Neural crest cell (in vitro differentiated cells): ENCODE measurements around the gene ZNF556. TPM values are rescaled to one million over a fixed set of nuclear protein-coding genes. Genes with fewer than 3 reads are reported as not detected.
A peak's percentile ranks its signal among the peaks of the same experiment; 100 is the strongest.
"Not testable (repeated sequence)": the region's sequence is repeated elsewhere in the genome, so short reads cannot be mapped to it uniquely, and the experiment has no call there.

ENCODE experiments used
- DNase-seq: peaks from one replicate; pipeline ENCODE4 v3.0.0; 2021; ENCODE audit warnings: low read depth, mixed read lengths, low spot score
- H3K27ac Mint-ChIP-seq: one replicate; pipeline ENCODE4 v1.8.0; 2021; ENCODE audit warnings: mild to moderate bottlenecking, mixed read lengths; ENCODE audit not compliant: unreplicated experiment
- H3K27me3 Mint-ChIP-seq: 2 replicates; pipeline ENCODE4 v1.8.0; 2021; ENCODE audit warnings: low read depth, mild to moderate bottlenecking, mixed read lengths
- H3K36me3 Mint-ChIP-seq: 2 replicates; pipeline ENCODE4 v1.8.0; 2021; ENCODE audit warnings: low read depth, mild to moderate bottlenecking, mixed read lengths
- H3K4me1 Mint-ChIP-seq: 2 replicates; pipeline ENCODE4 v1.8.0; 2021; ENCODE audit warnings: mixed read lengths
- H3K4me3 Mint-ChIP-seq: one replicate; pipeline ENCODE4 v1.8.0; 2021; ENCODE audit warnings: mild to moderate bottlenecking, mixed read lengths
- H3K9me3 Mint-ChIP-seq: 2 replicates; pipeline ENCODE4 v1.8.0; 2021; ENCODE audit warnings: mixed read lengths
- total RNA-seq: library from RNA; stranded (reverse); gene quantifications from 2 replicates; pipeline ENCODE4 v1.2.1, GENCODE V29; 2021
- TF ChIP-seq, protein P1 (sequence below): fragments of 200-600 bp; sonication (generic); conservative IDR thresholded peaks from 2 replicates; pipeline ENCODE4 v1.5.0; 2021; ENCODE audit warnings: antibody characterized with exemption, mild to moderate bottlenecking

Gene ZNF556
- total RNA-seq, 1 donor from 2014 or later: 0.05 TPM

DNA sequence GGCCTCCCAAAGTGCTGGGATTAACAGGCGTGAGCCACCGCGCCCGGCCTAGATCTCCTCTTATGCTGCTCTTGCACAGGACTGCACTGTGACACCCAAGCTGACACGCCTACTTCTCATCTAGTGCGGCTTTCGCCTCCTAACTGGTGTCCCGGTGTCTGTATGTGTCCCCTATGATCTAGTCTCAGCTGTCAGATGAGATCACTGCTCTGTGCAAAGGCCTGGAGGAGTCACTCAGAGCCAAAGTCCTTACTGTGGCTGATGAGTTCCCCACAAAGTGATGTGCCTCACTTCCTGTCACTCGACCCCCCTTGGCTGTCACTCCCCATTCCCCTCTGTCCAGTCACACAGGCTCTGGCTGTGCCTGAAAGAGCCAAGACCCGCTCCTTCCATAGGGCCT is 2.5 kb downstream of the ZNF556 start:
- no peak for DNase-seq
- H3K9me3 Mint-ChIP-seq: peaks cover 24% of the 10 kb centered on the region
- TF ChIP-seq, protein P1, sequence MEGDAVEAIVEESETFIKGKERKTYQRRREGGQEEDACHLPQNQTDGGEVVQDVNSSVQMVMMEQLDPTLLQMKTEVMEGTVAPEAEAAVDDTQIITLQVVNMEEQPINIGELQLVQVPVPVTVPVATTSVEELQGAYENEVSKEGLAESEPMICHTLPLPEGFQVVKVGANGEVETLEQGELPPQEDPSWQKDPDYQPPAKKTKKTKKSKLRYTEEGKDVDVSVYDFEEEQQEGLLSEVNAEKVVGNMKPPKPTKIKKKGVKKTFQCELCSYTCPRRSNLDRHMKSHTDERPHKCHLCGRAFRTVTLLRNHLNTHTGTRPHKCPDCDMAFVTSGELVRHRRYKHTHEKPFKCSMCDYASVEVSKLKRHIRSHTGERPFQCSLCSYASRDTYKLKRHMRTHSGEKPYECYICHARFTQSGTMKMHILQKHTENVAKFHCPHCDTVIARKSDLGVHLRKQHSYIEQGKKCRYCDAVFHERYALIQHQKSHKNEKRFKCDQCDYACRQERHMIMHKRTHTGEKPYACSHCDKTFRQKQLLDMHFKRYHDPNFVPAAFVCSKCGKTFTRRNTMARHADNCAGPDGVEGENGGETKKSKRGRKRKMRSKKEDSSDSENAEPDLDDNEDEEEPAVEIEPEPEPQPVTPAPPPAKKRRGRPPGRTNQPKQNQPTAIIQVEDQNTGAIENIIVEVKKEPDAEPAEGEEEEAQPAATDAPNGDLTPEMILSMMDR: no peak
- peaks cover 9% of the 10 kb centered on the region for H3K36me3 Mint-ChIP-seq
- H3K4me1 Mint-ChIP-seq: peaks cover 4% of the 10 kb centered on the region
- H3K4me3 Mint-ChIP-seq: no peak overlapping the region
- peaks cover 4% of the 10 kb centered on the region for H3K27me3 Mint-ChIP-seq
- no peak overlapping the region for H3K27ac Mint-ChIP-seq

DNA sequence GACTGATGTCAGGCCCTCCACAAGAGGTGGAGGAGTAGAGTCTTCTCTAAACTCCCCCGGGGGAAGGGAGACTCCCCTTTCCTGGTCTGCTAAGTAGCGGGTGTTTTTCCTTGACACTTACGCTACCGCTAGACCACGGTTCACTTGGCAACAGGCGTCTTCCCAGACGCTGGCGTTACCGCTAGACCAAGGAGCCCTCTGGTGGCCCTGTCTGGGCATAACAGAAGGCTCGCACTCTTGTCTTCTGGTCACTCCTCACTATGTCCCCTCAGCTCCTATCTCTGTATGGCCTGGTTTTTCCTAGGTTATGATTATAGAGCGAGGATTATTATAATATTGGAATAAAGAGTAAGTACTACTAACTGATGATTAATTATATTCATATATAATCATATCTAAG is 5.0 kb downstream of the ZNF556 start:
- DNase-seq, H3K4me3 Mint-ChIP-seq, H3K27me3 Mint-ChIP-seq, H3K27ac Mint-ChIP-seq, H3K36me3 Mint-ChIP-seq, H3K4me1 Mint-ChIP-seq: not testable (repeated sequence)
- H3K9me3 Mint-ChIP-seq: peaks cover 17% of the 10 kb centered on the region
- TF ChIP-seq, protein P1: peak; percentile 34

DNA sequence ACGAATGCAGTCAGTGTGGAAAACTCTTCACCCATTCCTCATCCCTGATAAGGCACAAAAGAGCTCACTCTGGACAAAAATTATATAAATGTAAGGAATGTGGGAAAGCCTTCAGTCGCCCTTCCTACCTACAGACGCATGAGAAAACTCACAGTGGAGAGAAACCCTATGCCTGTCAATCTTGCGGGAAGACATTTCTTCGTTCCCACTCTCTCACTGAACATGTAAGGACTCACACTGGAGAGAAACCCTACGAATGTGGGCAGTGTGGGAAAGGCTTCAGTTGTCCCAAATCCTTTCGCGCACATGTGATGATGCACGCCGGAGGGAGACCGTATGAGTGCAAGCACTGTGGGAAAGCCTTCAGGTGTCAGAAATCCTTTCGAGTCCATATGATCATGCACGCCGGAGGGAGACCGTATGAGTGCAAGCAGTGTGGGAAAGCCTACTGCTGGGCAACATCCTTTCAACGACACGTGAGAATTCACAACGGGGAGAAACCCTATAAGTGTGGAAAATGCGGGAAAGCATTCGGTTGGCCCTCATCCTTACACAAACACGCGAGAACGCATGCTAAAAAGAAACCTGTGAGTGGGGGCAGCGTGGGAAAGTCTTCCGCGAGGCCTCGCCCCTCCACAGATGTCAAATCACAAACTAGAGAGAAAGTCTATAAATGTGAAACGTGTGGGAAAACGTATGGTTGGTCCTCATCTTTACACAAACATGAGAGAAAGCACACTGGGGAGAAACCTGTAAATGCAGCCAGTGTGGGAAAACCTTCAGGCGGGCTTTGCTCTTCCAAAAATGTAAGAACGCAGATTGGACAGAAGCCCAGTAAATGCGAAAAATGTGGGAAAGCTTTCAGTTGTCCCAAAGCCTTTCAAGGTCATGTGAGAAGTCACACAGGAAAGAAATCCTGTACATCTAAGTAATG is 10.5 kb downstream of the ZNF556 start:
- Mint-ChIP-seq H3K27me3 (no peaks in the 10 kb centered on the region), H3K27ac (no peak overlapping the region), H3K4me3 (no peak overlapping the region), H3K36me3 (peaks cover 2% of the 10 kb centered on the region), H3K4me1 (no peaks in the 10 kb centered on the region), H3K9me3 (peaks cover 6% of the 10 kb centered on the region)
- DNase-seq: no peak
- TF ChIP-seq, protein P1: no peak

DNA sequence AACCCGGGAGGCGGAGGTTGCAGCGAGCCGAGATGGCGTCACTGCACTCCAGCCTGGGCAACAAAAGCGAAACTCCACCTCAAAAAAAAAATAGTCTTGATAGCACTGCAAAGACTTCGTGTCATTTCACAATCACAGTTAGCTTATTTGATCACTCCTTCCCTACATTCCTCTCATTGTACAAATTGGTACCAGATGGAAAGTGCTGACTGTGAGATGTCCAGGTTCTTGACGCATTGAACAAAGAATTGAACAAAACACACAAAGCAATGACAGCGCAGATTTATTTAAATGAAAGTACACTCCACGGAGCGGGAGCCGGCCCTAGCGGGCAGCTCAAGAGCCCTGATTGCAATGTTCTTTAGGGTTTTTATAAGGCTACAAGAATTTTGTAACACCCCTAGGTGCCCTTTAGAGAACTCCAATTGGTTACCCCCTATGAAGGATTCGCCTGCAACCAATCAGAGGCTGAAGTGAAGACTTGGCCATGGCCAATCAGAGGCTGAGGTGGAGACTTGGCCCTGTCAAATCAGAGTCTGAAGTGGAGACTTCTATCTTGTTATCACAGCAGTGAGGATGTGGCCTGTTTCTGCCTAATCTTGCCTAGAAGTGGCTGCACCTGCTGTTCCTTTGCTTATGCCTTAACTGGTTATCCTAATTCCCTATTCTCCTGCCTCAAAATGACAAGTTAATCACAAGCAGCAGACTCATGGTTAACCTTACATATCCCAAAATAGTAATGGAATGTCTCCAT is 16.7 kb downstream of the ZNF556 start:
- Mint-ChIP-seq H3K4me3 (no peak overlapping the region), H3K27ac (no peak overlapping the region), H3K4me1 (peaks cover 8% of the 10 kb centered on the region), H3K9me3 (no peaks in the 10 kb centered on the region), H3K36me3 (peaks cover 1% of the 10 kb centered on the region), H3K27me3 (peaks cover 4% of the 10 kb centered on the region)
- DNase-seq: no peak
- TF ChIP-seq, protein P1: no peak

DNA sequence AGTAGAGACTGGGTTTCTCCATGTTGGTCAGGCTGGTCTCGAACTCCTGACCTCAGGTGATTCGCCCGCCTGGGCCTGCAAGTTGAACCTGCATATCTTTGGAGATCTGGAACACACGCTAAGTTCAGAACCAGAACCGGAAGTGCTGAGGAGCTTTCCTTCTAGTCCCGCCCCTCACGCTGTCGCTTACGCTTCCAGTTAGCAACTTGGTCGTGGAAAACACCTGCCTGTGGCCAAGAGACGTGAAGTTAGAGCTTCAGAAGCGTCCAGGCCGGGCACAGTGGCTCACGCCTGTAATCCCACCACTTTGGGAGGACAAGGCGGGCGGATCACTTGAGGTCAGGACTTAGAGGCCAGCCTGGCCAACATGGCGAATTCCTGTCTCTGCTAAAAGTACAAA is 18.6 kb downstream of the ZNF556 start:
- Mint-ChIP-seq H3K4me3 (no peak overlapping the region), H3K4me1 (peaks cover 8% of the 10 kb centered on the region), H3K9me3 (no peaks in the 10 kb centered on the region), H3K27me3 (peaks cover 6% of the 10 kb centered on the region), H3K36me3 (no peaks in the 10 kb centered on the region), H3K27ac (no peak overlapping the region)
- TF ChIP-seq, protein P1: no peak
- no peak for DNase-seq
